GM21390 (cell line): ENCODE measurements around the gene IGF2R.
A peak's percentile ranks its signal among the peaks of the same experiment; 100 is the strongest.
"Not testable (repeated sequence)": the region's sequence is repeated elsewhere in the genome, so short reads cannot be mapped to it uniquely, and the experiment has no call there.

Source experiments
- ATAC-seq: cut with Tn5 transposase; IDR thresholded peaks from one replicate; pipeline ENCODE4 v1.9.1; 2021; ENCODE audit not compliant: unreplicated experiment

Gene IGF2R

DNA sequence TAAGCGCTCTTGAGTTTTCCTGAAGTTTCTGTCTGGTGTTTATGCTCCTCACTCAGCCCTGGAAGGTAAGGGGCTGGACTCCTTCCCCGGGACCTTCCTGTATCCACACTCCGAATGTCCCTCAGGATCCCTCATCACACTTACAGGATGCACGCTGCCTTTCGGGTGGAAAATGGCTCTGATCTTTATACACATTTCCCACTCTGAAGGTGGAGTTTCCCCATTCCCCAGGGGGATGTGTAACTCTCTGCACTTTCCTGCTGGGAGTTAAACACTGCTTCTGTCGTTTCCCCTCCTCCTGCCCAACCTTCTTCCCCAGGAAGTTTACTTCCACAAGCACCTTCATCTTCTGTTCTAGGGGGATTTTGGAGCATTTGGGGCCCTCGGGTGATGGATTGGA, 17.1 kb upstream of the IGF2R start:
- ATAC-seq: no peak

DNA sequence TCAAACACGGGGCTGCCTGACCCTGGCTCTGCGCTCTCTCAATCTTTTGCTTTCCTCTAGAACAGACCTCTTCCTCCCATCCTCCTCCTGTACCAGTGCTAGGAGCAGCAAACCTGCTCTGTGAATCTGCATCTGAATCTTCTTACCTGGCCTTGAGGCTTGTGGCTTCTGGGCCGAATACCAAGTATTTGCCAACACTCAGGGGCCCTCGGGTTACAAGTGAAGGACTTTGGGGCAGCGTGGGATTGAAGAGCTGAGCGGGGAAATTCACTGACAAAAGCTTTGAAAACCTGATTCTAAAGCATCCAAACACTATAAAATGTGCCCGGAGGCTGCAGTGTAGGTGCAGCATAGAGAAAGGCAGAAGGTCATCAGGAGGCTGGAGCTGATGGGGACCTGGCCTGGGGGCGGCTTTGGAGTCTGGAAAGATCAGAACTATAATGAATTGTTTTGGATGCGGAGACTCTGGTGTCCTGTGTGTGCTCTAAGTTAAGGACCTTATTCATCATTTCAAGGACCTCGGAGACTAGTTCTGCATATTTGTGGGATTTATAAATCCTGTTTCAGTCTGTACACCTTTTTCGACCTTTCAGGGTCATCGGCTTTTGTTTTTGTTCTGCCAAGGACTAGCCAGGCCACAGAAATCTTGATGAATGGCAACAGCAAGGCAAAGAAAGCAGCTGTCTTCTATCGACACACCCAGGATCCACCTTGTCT, 16.4 kb upstream of the IGF2R start:
- no peak for ATAC-seq

DNA sequence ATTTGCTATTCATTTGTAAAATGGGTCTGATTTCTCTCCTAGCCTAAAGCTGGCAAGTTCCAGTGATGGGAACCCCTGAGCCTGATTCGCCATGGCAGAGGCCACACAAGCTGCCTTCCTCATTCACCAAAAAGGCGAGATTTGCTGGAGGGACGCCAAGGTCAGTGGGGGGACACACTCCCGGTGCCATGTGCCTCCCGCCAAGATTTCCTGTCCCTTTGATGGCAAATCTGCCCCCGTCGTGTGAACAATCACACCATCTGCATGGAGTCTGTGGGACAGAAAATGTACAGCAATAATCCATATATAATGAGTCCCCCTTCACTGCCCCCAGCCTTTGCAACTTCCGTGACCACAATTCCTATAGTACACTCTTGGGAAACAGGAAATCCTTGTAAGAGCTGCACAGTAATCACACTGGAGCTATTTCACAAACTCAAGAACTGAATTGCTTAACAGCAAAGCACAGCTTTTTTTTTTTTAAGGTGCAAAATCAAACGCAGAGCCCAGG, 15.7 kb upstream of the IGF2R start:
- no peak for ATAC-seq

DNA sequence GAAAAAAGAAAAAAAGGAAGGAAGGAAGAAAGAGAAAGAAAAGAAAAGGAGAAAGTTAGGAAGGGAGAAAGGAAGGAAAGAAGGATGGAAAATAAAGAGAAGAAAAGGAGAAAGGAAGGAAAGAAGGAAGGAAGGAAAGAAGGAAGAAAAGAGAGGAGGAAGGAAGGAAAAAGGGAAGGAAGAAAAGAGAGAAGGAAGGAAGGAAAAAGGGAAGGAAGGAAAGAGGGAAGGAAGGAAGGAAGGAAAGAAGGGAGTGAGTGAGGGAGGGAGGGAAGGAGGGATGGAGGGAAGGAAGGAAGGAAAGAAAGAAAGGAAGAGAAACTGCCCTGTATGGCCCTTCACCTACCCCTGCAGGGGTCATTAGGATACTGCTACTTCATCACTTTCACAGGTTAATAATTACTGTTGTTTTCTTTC, 12.9 kb upstream of the IGF2R start:
- no peak for ATAC-seq

DNA sequence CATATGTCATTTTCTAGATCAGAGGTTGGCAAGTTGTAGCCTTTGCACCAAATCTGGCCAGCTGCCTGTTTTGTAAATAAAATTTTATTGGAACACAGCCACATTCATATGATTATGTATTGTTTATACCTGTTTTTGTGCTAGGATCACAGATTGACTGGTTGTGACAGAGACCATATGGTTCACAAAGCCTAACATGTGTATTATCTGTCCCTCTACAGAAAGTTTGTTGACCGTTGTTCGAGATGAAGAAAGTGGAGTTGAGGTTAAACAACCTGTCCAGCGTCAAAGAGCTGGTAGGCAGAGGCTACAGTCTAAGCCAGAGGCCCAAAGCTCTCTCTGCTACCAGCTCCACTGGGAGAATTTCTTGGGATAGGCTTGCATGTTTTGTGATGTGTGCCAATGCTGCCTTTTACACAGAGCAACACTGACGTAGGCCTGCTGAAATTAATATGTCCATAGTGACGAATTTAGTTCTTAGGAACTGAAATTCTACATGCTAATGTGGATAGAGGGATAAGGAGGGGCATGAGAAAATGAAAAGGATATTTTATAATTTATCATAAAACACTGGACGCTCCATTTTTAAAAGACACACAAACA, 11.7 kb upstream of the IGF2R start:
- no peak for ATAC-seq

DNA sequence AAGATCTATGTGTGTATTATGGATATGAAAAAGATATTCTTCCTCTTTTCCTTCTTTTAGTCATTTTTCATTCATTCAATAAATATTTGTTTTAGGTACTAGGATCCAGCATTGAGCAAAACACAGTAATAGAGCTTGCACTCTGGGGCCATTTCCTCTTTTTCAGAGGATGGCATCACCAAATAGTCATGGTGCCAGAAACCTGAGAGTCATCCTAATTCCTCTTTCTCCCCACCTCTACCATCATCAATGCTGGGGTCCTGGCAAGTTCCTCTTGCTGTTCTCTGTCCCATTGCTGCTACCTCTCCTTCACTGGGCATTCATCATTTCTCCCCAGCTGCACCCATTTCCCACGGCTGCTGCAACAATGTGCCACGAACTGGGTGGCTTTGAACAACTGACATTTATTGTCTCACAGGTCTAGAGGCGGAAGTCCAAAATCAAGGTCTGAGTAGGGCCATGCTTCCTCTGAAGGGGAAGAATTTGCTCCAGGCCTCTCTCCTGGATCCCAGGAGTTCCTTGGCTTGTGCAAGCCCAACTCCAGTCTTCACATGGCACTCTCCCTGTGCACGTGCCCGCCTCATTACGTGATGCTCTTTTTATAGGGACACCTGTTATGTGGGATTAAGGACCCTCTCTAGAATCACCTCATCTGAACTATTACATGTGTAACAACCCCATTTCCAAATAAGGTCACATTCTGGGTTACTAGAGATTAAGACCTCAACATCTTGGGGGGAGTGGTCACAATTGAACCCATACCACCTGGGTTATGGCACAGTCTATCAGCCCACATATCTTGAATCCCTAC, 9.5 kb upstream of the IGF2R start:
- ATAC-seq: peak; percentile 73

DNA sequence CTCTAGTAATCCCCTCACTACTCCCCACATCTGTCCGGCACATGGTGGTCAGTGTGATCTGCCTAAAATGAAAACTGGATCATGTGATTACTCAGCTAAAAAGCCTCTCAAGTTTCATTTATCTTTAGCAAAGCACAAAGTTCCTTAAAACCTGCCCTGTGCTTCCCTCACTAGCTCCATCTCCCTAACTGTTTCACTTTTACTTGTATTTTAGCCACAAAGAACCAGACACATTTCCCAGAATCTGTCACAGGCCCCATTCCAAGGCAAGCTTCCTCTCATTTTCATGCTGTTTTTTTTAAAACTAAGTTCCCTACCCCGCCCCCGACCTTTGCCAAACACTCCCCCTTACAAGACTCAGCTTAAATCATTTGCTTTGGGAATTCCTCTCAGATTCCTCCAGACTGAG, 8.9 kb upstream of the IGF2R start:
- no peak for ATAC-seq

DNA sequence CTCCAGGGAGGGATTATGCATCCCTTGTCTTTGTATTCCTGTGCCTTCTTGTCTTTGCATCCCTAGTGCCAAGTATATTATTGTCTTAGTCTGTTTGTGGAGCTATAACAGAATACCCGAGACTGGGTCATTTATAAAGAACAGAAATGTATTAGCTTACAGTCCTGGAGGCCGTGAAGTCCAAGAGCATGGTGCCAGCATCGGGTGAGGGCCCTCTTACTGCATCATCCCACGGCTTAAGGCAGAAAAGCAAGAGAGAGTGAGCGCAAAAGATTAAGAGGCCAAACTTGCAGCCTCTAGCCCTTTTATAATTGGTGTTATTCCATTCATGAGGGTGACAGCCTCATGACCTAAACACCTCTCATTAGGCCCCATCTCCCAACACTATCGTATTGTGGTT, 8.4 kb upstream of the IGF2R start:
- no peak for ATAC-seq

DNA sequence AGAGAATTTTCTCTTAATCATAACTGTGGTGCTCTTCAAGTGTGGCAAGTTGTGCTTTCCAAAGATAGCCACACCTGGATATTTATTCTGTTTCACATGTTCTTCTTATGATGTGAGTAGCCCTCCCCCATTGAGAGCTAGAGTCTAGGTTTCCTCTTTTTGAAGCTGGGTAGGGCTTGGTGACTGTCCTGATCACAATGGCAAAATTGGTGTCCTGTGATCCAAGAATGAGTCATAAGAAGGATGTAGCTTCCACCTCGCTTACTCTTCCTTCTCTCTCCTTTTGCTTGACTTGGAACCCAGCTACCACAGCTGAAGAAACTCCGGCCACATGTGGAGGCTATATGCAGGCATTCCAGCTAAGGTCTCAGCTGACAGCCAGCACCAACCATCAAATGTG, 7.4 kb upstream of the IGF2R start:
- no peak for ATAC-seq

DNA sequence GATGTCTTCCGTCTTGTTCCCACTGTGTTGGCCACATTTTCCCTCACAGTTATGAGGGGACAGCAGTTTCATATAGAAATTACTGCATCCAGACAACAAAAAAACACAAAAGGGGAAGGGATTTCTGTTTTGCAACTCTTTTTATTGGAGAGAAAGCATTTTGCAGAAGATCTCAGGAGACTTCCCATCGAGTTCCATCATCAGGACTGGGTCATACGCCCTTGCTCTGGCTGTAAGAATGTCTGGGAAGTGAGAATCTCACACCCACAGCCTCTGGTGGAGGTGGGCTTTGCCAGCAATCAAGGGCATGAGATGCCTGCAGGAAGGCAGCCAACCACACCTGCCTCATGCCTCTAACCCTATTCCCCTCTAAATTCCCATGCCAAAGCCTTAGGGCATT, 5.8 kb upstream of the IGF2R start:
- ATAC-seq: no peak

DNA sequence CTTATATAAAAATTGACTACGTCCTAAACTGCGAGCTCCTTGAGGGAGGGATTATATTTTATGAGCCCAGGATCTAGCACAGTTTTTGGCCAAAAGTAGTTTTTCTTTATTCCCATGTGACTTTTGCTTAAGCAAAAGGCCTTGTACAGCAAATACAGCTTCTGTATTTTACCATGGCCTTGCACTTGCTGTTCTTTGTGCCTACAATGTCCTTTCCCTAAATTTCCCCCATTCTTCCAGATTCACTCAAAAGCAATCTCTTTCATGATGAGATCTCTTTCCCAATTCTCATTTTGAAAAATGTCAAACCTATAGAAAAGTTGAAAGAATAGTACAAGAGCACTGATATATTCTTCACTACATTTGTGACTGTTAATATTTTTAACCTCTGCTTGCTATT, 4.8 kb upstream of the IGF2R start:
- ATAC-seq: no peak

DNA sequence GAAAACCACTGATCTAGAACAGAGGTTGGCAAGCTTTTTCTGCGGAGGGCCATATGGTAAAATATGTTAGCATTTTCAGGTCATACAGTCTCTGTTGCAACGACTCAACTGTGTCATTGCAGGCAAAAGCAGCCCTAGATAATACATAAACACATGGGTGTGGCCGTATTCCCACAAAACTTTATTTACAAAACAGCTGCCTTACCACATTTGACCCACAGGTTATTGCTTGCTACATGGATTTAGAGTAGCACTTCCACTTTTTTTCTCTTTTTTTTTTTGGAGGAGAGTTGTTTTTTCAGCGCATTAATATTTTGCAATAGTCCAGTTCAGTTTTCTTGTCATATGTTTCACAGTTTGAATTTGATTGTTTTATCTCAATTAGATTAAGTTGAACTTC, 2.5 kb upstream of the IGF2R start:
- no peak for ATAC-seq

DNA sequence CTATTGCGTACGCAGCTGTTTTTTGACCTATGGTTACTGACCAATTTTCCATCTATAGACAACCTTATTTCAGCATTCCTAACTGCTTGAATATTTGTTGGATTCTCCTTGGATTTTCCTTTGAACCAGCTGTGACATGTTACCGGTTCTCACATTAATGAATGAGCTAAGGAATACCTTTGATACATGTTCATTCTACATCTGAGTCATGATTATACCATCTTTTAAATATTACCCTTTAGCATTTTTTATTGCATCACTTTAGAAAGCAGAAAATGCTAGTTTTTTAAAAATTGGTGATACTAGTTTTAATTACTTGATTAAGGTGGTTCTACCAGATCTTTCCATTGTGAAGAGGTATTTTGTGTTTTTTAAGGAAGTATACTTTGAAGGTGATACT, 1.9 kb upstream of the IGF2R start:
- no peak for ATAC-seq

DNA sequence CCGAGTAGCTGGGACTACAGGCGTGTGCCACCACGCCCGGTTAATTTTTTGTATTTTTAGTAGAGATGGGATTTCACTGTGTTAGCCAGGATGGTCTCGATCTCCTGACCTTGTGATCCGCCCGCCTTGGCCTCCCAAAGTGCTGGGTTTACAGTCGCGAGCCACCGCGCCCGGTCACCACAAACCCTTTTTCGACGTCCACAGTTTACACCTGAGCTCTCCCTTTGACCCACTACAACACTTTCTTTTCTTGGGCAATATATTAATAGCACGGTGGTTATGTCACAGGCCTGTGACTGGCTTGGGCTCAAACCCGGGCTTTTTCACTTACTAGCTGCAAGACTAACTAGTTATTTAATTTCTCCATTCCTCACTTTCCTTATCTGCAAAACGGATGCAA, 1.3 kb upstream of the IGF2R start:
- not testable (repeated sequence) for ATAC-seq

DNA sequence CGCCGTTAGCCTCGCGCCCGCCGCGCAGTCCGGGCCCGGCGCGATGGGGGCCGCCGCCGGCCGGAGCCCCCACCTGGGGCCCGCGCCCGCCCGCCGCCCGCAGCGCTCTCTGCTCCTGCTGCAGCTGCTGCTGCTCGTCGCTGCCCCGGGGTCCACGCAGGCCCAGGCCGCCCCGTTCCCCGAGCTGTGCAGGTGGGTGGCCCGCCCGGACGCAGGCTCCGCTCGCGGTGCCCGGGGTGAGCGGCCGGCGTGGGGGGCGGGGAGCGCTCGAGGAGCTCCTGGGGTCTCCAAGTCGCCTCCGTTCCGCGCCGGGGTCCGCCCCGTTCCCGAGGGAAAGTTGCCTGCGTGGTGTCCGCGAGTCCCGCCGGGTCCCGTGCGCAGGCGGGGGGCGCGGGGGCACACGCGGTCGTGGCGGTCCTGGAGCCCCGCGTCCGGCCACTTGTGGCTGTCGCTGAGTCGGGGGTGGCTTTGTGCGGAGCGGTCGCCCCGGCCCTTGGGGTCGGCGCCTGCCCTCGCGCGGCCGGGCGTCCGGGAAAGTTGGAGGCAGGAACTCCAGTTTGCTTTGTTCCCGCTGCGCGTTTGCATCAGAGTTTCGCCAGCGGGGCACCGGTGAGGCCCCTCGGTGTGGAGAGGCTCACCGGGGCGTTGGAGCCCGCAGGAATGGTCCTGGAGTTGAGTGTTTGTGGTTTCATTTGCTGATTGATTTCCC, 476 bp downstream of the IGF2R start:
- peak; percentile 28 for ATAC-seq

DNA sequence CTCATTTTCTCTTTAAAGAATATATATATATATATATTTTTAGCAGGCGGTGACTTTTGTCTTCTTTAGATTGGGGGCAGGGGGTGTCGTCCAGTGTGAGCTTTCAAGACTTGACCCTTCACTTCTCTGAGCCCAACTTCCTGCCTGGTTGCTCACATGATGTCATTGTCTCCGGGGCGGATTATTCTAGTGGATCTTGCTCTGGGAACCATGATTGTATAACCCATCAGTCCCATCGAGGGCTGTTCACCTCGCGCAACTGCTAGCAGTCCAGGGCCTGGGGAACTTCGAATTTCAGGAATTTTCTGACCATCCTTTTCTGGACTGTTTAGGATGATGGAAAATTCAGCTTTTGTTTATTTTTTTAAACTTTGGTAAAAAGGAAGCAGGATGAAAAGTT, 1.0 kb downstream of the IGF2R start:
- ATAC-seq: peak; percentile 32

DNA sequence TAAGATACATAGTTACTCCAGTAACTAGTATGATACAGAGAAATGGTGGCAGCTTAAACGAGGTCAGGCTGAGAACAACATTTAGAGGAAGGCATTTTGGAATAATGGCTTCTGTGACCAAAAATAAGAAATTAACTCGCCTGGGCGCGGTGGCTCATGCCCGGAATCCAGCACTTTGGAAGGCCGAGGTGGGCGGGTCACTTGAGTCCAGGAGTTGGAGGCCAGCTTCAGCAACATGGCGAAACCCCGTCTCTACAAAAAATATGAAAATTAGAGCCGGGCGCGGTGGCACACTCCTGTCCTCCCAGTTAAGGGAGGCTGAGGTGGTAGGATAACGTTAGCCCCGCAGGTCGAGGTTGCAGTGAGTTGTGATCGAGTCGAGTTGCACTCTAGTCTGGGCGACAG, 1.8 kb downstream of the IGF2R start:
- ATAC-seq: no peak

DNA sequence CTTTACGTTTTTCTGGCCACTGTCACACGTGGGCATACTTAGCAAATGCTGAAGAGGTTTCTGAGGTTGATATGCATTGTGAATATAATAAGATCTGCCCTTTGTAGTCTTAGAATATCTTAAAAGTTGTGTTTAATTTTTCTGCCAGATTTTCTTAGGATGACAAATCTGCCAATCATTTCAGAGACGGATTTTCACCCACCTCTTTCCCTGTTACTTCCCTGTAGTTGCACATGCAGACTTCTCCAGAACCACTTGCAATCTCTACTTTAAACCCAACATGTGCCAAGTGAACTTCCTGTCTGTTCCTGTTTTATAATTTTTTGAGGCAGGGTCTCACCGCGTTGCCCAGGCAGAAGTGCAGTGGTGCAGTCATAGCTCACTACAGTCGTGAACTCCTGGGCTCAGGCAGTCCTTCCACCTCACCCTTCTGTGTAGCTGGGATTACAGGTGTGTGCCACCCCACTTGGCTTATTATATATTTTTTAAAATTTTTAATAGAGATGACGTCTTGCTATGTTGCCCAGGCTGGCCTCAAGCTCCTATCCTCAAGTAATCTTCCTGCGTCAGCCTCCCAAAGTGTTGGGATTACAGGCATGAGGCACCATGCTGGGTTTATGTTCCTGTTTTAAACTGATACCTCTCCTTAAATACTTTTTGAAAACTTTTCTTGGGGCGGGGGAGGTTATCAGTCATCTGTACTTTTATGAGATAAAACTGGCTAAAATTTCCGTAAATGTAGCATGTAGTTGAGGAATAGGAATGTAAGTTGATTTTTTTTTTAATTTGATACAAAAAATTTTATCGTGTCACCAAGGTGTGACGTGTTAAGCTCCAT, 2.7 kb downstream of the IGF2R start:
- ATAC-seq: no peak

DNA sequence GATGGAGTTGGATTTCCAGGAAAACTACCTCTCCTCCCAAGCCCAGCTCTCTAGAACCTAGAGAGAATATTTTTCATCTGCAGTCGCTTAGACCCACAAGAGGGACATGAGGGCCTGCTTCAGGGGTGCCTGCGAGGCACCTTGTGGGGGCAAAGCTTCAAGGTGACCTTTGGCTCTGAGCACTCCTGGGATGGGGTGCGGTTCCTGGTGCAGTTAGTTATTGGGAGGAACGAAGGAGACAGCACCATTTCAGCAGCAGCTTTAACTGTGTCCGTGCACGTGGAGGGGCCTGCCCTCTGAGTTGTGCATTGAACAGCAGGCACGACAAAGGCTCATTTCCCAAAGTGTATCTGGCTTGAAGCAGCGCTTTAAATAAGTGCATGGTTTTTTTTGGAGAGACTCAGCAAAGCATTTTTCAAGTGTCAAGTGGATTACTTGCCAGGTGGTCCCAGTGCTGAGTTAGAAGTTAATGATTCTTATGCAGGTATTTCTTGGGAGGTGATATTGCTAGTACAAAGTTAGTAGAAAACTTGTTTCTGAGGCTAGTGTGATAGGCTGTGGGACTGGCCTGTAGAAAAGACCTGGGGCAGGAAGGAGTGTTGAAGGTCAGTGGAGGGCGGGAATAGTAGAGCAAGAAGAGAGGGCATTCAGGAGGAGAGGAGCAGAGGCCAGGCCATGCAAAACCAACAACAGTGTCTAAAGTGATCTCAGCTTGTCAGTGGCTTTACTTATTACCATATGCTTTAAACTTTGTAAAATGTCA, 3.8 kb downstream of the IGF2R start:
- ATAC-seq: no peak

DNA sequence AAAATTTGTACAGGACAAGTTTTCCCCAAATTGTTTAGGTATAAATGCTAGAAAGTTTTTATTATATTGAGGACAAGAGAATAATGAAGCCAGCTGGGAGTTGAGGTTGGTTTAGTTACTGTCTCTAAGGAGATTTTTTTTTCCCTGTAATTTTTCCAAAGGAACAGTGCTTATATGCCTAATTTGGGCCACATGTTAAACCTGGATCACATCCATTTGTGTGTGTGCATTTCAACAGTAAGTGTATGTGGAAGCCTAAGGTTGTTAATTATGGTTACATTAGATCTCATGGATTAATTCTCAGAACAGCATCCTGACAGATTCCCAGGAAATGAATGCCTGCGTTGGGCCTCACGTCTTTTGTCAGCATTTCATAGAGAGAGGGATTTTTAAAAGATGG, 4.5 kb downstream of the IGF2R start:
- no peak for ATAC-seq
